ENCODE data around the gene PAXIP1.

PAXIP1 gene

GRCh38 chr7:154977250-154977649 lies 25.7 kb downstream of the PAXIP1 start:
- H3K36me3 ChIP-seq (ENCODE audit: control insufficient read depth, insufficient read depth, low read length): peaks cover 6% of the 10 kb centered on the region
- no peaks in the 10 kb centered on the region for H3K4me1 ChIP-seq (ENCODE audit: control insufficient read depth, insufficient read depth, low read length)
- H3K27me3 ChIP-seq (ENCODE audit: control insufficient read depth, insufficient read depth, low read length, poor library complexity, severe bottlenecking): no peaks in the 10 kb centered on the region
- H3K9me3 ChIP-seq (ENCODE audit: control insufficient read depth, low read length): no peaks in the 10 kb centered on the region
- H3K4me3 ChIP-seq (ENCODE audit: insufficient read depth, low read depth, low read length): no peak overlapping the region
- no peak overlapping the region for H3K27ac ChIP-seq (ENCODE audit: insufficient read depth, low read depth, low read length, poor library complexity, severe bottlenecking)
- WGBS, 2 experiments: 96 to 97% methylated on average over 6 of the region's 6 CpGs

GRCh38 chr7:154976844-154977243 lies 26.1 kb downstream of the PAXIP1 start:
- Histone ChIP-seq H3K9me3 (ENCODE audit: control insufficient read depth, low read length) (no peaks in the 10 kb centered on the region), H3K4me1 (ENCODE audit: control insufficient read depth, insufficient read depth, low read length) (no peaks in the 10 kb centered on the region), H3K27ac (ENCODE audit: insufficient read depth, low read depth, low read length, poor library complexity, severe bottlenecking) (no peak overlapping the region), H3K4me3 (ENCODE audit: insufficient read depth, low read depth, low read length) (no peak overlapping the region), H3K27me3 (ENCODE audit: control insufficient read depth, insufficient read depth, low read length, poor library complexity, severe bottlenecking) (no peaks in the 10 kb centered on the region), H3K36me3 (ENCODE audit: control insufficient read depth, insufficient read depth, low read length) (peaks cover 6% of the 10 kb centered on the region)
- WGBS, 2 experiments: 94 to 96% methylated on average over 4 of the region's 4 CpGs

GRCh38 chr7:154975984-154976383 lies 26.9 kb downstream of the PAXIP1 start:
- H3K36me3 ChIP-seq (ENCODE audit: control insufficient read depth, insufficient read depth, low read length): peaks cover 6% of the 10 kb centered on the region
- no peak overlapping the region for H3K4me3 ChIP-seq (ENCODE audit: insufficient read depth, low read depth, low read length)
- H3K4me1 ChIP-seq (ENCODE audit: control insufficient read depth, insufficient read depth, low read length): no peaks in the 10 kb centered on the region
- no peaks in the 10 kb centered on the region for H3K9me3 ChIP-seq (ENCODE audit: control insufficient read depth, low read length)
- no peak overlapping the region for H3K27ac ChIP-seq (ENCODE audit: insufficient read depth, low read depth, low read length, poor library complexity, severe bottlenecking)
- H3K27me3 ChIP-seq (ENCODE audit: control insufficient read depth, insufficient read depth, low read length, poor library complexity, severe bottlenecking): no peaks in the 10 kb centered on the region
- WGBS, 2 experiments: 94 to 95% methylated on average over 7 of the region's 7 CpGs

GRCh38 chr7:154973381-154973780 lies 29.5 kb downstream of the PAXIP1 start:
- no peaks in the 10 kb centered on the region for H3K9me3 ChIP-seq (ENCODE audit: control insufficient read depth, low read length)
- H3K4me1 ChIP-seq (ENCODE audit: control insufficient read depth, insufficient read depth, low read length): no peaks in the 10 kb centered on the region
- H3K27ac ChIP-seq (ENCODE audit: insufficient read depth, low read depth, low read length, poor library complexity, severe bottlenecking): no peak overlapping the region
- no peaks in the 10 kb centered on the region for H3K27me3 ChIP-seq (ENCODE audit: control insufficient read depth, insufficient read depth, low read length, poor library complexity, severe bottlenecking)
- peaks cover 5% of the 10 kb centered on the region for H3K36me3 ChIP-seq (ENCODE audit: control insufficient read depth, insufficient read depth, low read length)
- H3K4me3 ChIP-seq (ENCODE audit: insufficient read depth, low read depth, low read length): no peak overlapping the region
- 96 to 99% methylated on average over 4 to 7 of the region's 7 CpGs for WGBS, 2 experiments

- Histone ChIP-seq H3K4me3 (ENCODE audit: insufficient read depth, low read depth, low read length) (no peak overlapping the region), H3K4me1 (ENCODE audit: control insufficient read depth, insufficient read depth, low read length) (no peaks in the 10 kb centered on the region), H3K36me3 (ENCODE audit: control insufficient read depth, insufficient read depth, low read length) (peaks cover 39% of the 10 kb centered on the region), H3K27me3 (ENCODE audit: control insufficient read depth, insufficient read depth, low read length, poor library complexity, severe bottlenecking) (no peaks in the 10 kb centered on the region), H3K9me3 (ENCODE audit: control insufficient read depth, low read length) (no peaks in the 10 kb centered on the region), H3K27ac (ENCODE audit: insufficient read depth, low read depth, low read length, poor library complexity, severe bottlenecking) (no peak overlapping the region)
- WGBS, 2 experiments: 89 to 91% methylated on average over 11 of the region's 11 CpGs
Measured at GRCh38 chr7:154968336-154969001, 34.5 kb downstream of the PAXIP1 start.

GRCh38 chr7:154967401-154967955 lies 35.4 kb downstream of the PAXIP1 start:
- Histone ChIP-seq H3K36me3 (ENCODE audit: control insufficient read depth, insufficient read depth, low read length) (peaks cover 49% of the 10 kb centered on the region), H3K4me1 (ENCODE audit: control insufficient read depth, insufficient read depth, low read length) (no peaks in the 10 kb centered on the region), H3K4me3 (ENCODE audit: insufficient read depth, low read depth, low read length) (no peak overlapping the region), H3K27me3 (ENCODE audit: control insufficient read depth, insufficient read depth, low read length, poor library complexity, severe bottlenecking) (no peaks in the 10 kb centered on the region), H3K27ac (ENCODE audit: insufficient read depth, low read depth, low read length, poor library complexity, severe bottlenecking) (no peak overlapping the region), H3K9me3 (ENCODE audit: control insufficient read depth, low read length) (no peaks in the 10 kb centered on the region)
- WGBS, 2 experiments: 92 to 96% methylated on average over 3 of the region's 3 CpGs

GRCh38 chr7:154965014-154965413 lies 37.9 kb downstream of the PAXIP1 start:
- H3K36me3 ChIP-seq (ENCODE audit: control insufficient read depth, insufficient read depth, low read length): peaks cover 62% of the 10 kb centered on the region
- H3K4me3 ChIP-seq (ENCODE audit: insufficient read depth, low read depth, low read length): no peak overlapping the region
- H3K9me3 ChIP-seq (ENCODE audit: control insufficient read depth, low read length): no peaks in the 10 kb centered on the region
- H3K27me3 ChIP-seq (ENCODE audit: control insufficient read depth, insufficient read depth, low read length, poor library complexity, severe bottlenecking): no peaks in the 10 kb centered on the region
- 88 to 89% methylated on average over 6 of the region's 6 CpGs for WGBS, 2 experiments
- H3K4me1 ChIP-seq (ENCODE audit: control insufficient read depth, insufficient read depth, low read length): no peaks in the 10 kb centered on the region
- H3K27ac ChIP-seq (ENCODE audit: insufficient read depth, low read depth, low read length, poor library complexity, severe bottlenecking): no peak overlapping the region

- Histone ChIP-seq H3K4me1 (ENCODE audit: control insufficient read depth, insufficient read depth, low read length) (no peaks in the 10 kb centered on the region), H3K27me3 (ENCODE audit: control insufficient read depth, insufficient read depth, low read length, poor library complexity, severe bottlenecking) (no peaks in the 10 kb centered on the region), H3K4me3 (ENCODE audit: insufficient read depth, low read depth, low read length) (no peak overlapping the region), H3K9me3 (ENCODE audit: control insufficient read depth, low read length) (no peaks in the 10 kb centered on the region), H3K27ac (ENCODE audit: insufficient read depth, low read depth, low read length, poor library complexity, severe bottlenecking) (no peak overlapping the region), H3K36me3 (ENCODE audit: control insufficient read depth, insufficient read depth, low read length) (peaks cover 59% of the 10 kb centered on the region)
- WGBS, 2 experiments: 91 to 96% methylated on average over 9 to 10 of the region's 10 CpGs
Measured at GRCh38 chr7:154960063-154960790, 42.7 kb downstream of the PAXIP1 start.

GRCh38 chr7:154956427-154956826 lies 46.5 kb downstream of the PAXIP1 start:
- Histone ChIP-seq H3K27me3 (ENCODE audit: control insufficient read depth, insufficient read depth, low read length, poor library complexity, severe bottlenecking) (no peaks in the 10 kb centered on the region), H3K9me3 (ENCODE audit: control insufficient read depth, low read length) (no peaks in the 10 kb centered on the region), H3K36me3 (ENCODE audit: control insufficient read depth, insufficient read depth, low read length) (peaks cover 45% of the 10 kb centered on the region), H3K27ac (ENCODE audit: insufficient read depth, low read depth, low read length, poor library complexity, severe bottlenecking) (no peak overlapping the region), H3K4me1 (ENCODE audit: control insufficient read depth, insufficient read depth, low read length) (no peaks in the 10 kb centered on the region), H3K4me3 (ENCODE audit: insufficient read depth, low read depth, low read length) (no peak overlapping the region)
- WGBS, 2 experiments: 93 to 94% methylated on average over 6 of the region's 6 CpGs

GRCh38 chr7:154953006-154953684 lies 49.8 kb downstream of the PAXIP1 start:
- WGBS, 2 experiments: 70 to 73% methylated on average over 9 of the region's 9 CpGs
- H3K27ac ChIP-seq (ENCODE audit: insufficient read depth, low read depth, low read length, poor library complexity, severe bottlenecking): no peak overlapping the region
- H3K9me3 ChIP-seq (ENCODE audit: control insufficient read depth, low read length): no peaks in the 10 kb centered on the region
- no peaks in the 10 kb centered on the region for H3K4me1 ChIP-seq (ENCODE audit: control insufficient read depth, insufficient read depth, low read length)
- no peaks in the 10 kb centered on the region for H3K27me3 ChIP-seq (ENCODE audit: control insufficient read depth, insufficient read depth, low read length, poor library complexity, severe bottlenecking)
- H3K36me3 ChIP-seq (ENCODE audit: control insufficient read depth, insufficient read depth, low read length): peaks cover 32% of the 10 kb centered on the region
- no peak overlapping the region for H3K4me3 ChIP-seq (ENCODE audit: insufficient read depth, low read depth, low read length)

Measured in ectodermal cell (in vitro differentiated cells).